ENCODE data around the gene SEZ6L. TPM values are rescaled to one million over a fixed set of nuclear protein-coding genes. Genes with fewer than 3 reads are reported as not detected.
A peak's percentile ranks its signal among the peaks of the same experiment; 100 is the strongest.

SEZ6L gene
- polyA plus RNA-seq, 2 of the 4 experiments (the other 2 are of a cell fraction) = not detected

GRCh38 chr22:26426924-26427323, 257.7 kb downstream of the SEZ6L start:
- ChIA-PET CTCF (no interaction called here), POLR2A (no interaction called here)
- Histone ChIP-seq H3K27ac (no peak overlapping the region), H3K4me2 (no peak overlapping the region), H3K4me1 (no peaks in the 10 kb centered on the region; the same call in 2 of the 3 replicates), H3K9me3 (peaks cover 15% of the 10 kb centered on the region), H3K4me3 (no peak overlapping the region)
- TF ChIP-seq CHD2 (IDR thresholded peaks at IDR 0.05; ENCODE audit: low read length, partially characterized antibody) (no peak), CBX8 (IDR thresholded peaks at IDR 0.05) (no peak), CEBPB (IDR thresholded peaks at IDR 0.05) (no peak), ZFP36 (IDR thresholded peaks at IDR 0.05; ENCODE audit: borderline replicate concordance, partially characterized antibody) (no peak), RAD21 (conservative IDR thresholded peaks at IDR 0.05 in 1 of 2, IDR thresholded peaks at IDR 0.05 in 1 of 2) (no peak), BHLHE40 (IDR thresholded peaks at IDR 0.05; ENCODE audit: low read depth, low read length) (no peak), PBX3 (IDR thresholded peaks at IDR 0.05) (no peak), HMGXB4 (CRISPR knock-in tag; IDR thresholded peaks at IDR 0.05; ENCODE audit: borderline replicate concordance) (no peak), RFX5 (IDR thresholded peaks at IDR 0.05) (no peak), JUN (IDR thresholded peaks at IDR 0.05) (no peak)
- DNase-seq (ENCODE audit: low read depth in 1 of 2, low spot score in 1 of 2) (no peak), ATAC-seq (no peak), FAIRE-seq (no peak)

- peak within 1 kb of the TSS; percentile 66 to 94 for H3K27ac ChIP-seq
- ATAC-seq (peak; percentile 82 to 86), FAIRE-seq (no peak), DNase-seq (ENCODE audit: low read depth in 1 of 2, low spot score in 1 of 2) (peak; percentile 11 to 18)
- 8% methylated on average over 37 of the region's 96 CpGs for WGBS (ENCODE audit: missing lambda C conversion rate)
- no peaks in the 10 kb centered on the region; the same call in 2 of the 3 replicates for H3K4me1 ChIP-seq
- peak within 1 kb of the TSS; percentile 77 for H3K4me2 ChIP-seq
- H3K4me3 ChIP-seq = peak within 1 kb of the TSS; percentile 72
- ChIA-PET POLR2A (no interaction called here), CTCF (no interaction called here)
- peak in 1 of 2 experiments; percentile 19; a peak in 1 of 5 replicates for TF ChIP-seq JUN (IDR thresholded peaks at IDR 0.05)
- no peak for TF ChIP-seq PHF8 (IDR thresholded peaks at IDR 0.05; ENCODE audit: borderline replicate concordance, low read depth)
- peak; percentile 53; the same call in 1 of the 2 replicates for TF ChIP-seq POLR2A (IDR thresholded peaks at IDR 0.05; ENCODE audit: low read length)
- TF ChIP-seq NR3C1 (IDR thresholded peaks at IDR 0.05) = no peak
- peaks cover under 1% of the 10 kb centered on the region; the same call in 2 of the 3 replicates for H3K9me3 ChIP-seq
Measured at GRCh38 chr22:26428515-26429457, 259.5 kb downstream of the SEZ6L start, which contains the start of gene ASPHD2. ASPHD2 (plus strand) TSS chr22:26429260; CDS start chr22:26433616, 4,356 bp downstream.

GRCh38 chr22:26429458-26430286, 260.4 kb downstream of the SEZ6L start:
- POLR2A ChIA-PET = no interaction called here
- H3K9me3 ChIP-seq = no peaks in the 10 kb centered on the region
- H3K4me2 ChIP-seq = peak overlapping the region; percentile 77
- no peak for TF ChIP-seq FOXS1 (CRISPR knock-in tag; IDR thresholded peaks at IDR 0.05)
- no peak for TF ChIP-seq ZC3H11A (IDR thresholded peaks at IDR 0.05)
- TF ChIP-seq NFE2L2 (conservative IDR thresholded peaks at IDR 0.05; ENCODE audit: low read length) = no peak
- no peak for TF ChIP-seq HMGXB4 (CRISPR knock-in tag; IDR thresholded peaks at IDR 0.05; ENCODE audit: borderline replicate concordance)
- no peak for TF ChIP-seq NPAS2 (CRISPR knock-in tag; IDR thresholded peaks at IDR 0.05; ENCODE audit: borderline replicate concordance)
- TF ChIP-seq JUNB (IDR thresholded peaks at IDR 0.05) = no peak
- no peak for TF ChIP-seq MYC (IDR thresholded peaks at IDR 0.05; ENCODE audit: borderline replicate concordance, low read length)
- no peak for TF ChIP-seq PHF8 (IDR thresholded peaks at IDR 0.05; ENCODE audit: borderline replicate concordance, low read depth)
- TF ChIP-seq TFCP2L1 (CRISPR knock-in tag; IDR thresholded peaks at IDR 0.05) = no peak
- no peak for TF ChIP-seq POLR2A (IDR thresholded peaks at IDR 0.05; ENCODE audit: low read length)
- ATAC-seq = peak; percentile 31 to 33; a peak in 1 of 6 replicates
- peak overlapping the region; percentile 66 to 94 for H3K27ac ChIP-seq
- WGBS (ENCODE audit: missing lambda C conversion rate) = 19% methylated on average over 29 of the region's 50 CpGs
- CTCF ChIA-PET = interaction anchor here (0.9 to 2.2 kb wide), 2 partner anchors 12 to 32 kb away, joined by 3 to 14 read pairs; no protein-coding TSS in a partner anchor
- peak overlapping the region; percentile 72 for H3K4me3 ChIP-seq
- no peak for DNase-seq (ENCODE audit: low read depth in 1 of 2, low spot score in 1 of 2)
- no peaks in the 10 kb centered on the region; the same call in 2 of the 3 replicates for H3K4me1 ChIP-seq
- FAIRE-seq = no peak

Measured in A549 (cell line).